Transverse colon (tissue), 3 donors: ENCODE data around the gene PRPF39.

Experiments
- POLR2A ChIP-seq: fragments of 450-650 bp; IDR thresholded peaks from one replicate; pipeline ENCODE4 v1.6.1; 2016; ENCODE audit warnings: antibody characterized with exemption, mild to moderate bottlenecking, moderate library complexity
- POLR2AphosphoS5 ChIP-seq, 3 donors: sonication (generic); formaldehyde crosslinking; IDR thresholded peaks; one replicate each; pipeline ENCODE4 v1.6.1; 2016; ENCODE audit warnings: antibody characterized with exemption in 3 of 3

DNA sequence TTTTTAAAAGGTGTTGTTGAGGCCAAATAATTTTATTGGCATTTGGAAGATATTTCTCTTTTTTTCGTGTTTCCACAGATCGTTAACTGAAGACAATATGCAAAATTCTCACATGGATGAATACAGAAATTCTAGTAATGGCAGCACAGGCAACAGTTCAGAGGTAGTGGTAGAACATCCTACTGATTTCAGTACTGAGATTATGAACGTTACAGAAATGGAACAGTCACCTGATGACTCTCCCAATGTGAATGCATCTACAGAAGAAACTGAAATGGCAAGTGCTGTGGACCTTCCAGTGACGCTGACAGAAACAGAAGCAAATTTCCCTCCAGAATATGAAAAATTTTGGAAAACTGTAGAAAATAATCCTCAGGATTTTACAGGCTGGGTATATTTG lies 11.2 kb downstream of the PRPF39 start:
- no peak for TF ChIP-seq POLR2AphosphoS5 (IDR thresholded peaks at IDR 0.05)
- no peak for TF ChIP-seq POLR2A
